Mucosa of descending colon (tissue), 3 donors: ENCODE data around the gene MUS81. TPM values are rescaled to one million over a fixed set of nuclear protein-coding genes. Genes with fewer than 3 reads are reported as not detected.
A peak's percentile ranks its signal among the peaks of the same experiment; 100 is the strongest.

Experiments used
- ATAC-seq: fragments of 200-7000 bp; cut with Tn5 transposase; one replicate; pipeline ENCODE4 v1.9.1; 2020; ENCODE audit warnings: mild to moderate bottlenecking, moderate library complexity
- DNase-seq, 3 donors: peaks; one replicate each; pipeline ENCODE4 v3.0.0-alpha.2; 2020
- H3K36me3 ChIP-seq: fragments of 200-600 bp; one replicate; pipeline ENCODE4 v1.8.0; 2021; ENCODE audit warnings: low read depth, mild to moderate bottlenecking
- H3K4me1 ChIP-seq: fragments of 200-600 bp; one replicate; pipeline ENCODE4 v1.8.0; 2021; ENCODE audit warnings: low read depth, mild to moderate bottlenecking
- H3K4me3 ChIP-seq: fragments of 200-600 bp; one replicate; pipeline ENCODE4 v1.8.0; 2021; ENCODE audit warnings: mild to moderate bottlenecking
- H3K9me3 ChIP-seq: fragments of 200-600 bp; one replicate; pipeline ENCODE4 v1.8.0; 2021; ENCODE audit warnings: mild to moderate bottlenecking
- intact Hi-C, 2 donors: fragments of 100-400 bp; cut with DNase I in 1 of 2; cut with micrococcal nuclease in 1 of 2; formaldehyde crosslinking; loops; one replicate each; pipeline versions ENCODE4 v1.11.0 to v1.11.1; 2022; cut with DNase I, micrococcal nuclease
- total RNA-seq, 3 donors: library from RNA; stranded (reverse); fragmentation: NEBNext Ultra II Directional in 2 of 3; extraction: Animal tissue kit (Norgen Biotek cat#: 25700) in 2 of 3; gene quantifications; one replicate each; pipeline versions ENCODE4 v1.2.1 to v1.2.4, GENCODE V29; 2021 to 2023
- TF ChIP-seq, protein P1 (sequence below): fragments of 200-600 bp; IDR thresholded peaks from one replicate; pipeline ENCODE4 v1.8.0; 2022; ENCODE audit warnings: antibody characterized with exemption, mild to moderate bottlenecking
- donor health status: DM: no; HTN: no; CAD: no; lungs with moderate emphysema.
- donor health status: DM: no; HTN: no; CAD: no.
- donor health status: DM: no; HTN: yes; CAD: no.

MUS81 gene
- total RNA-seq, 3 donors from 2014 or later = 48.0 to 81.8 (median 58.7) TPM

DNA sequence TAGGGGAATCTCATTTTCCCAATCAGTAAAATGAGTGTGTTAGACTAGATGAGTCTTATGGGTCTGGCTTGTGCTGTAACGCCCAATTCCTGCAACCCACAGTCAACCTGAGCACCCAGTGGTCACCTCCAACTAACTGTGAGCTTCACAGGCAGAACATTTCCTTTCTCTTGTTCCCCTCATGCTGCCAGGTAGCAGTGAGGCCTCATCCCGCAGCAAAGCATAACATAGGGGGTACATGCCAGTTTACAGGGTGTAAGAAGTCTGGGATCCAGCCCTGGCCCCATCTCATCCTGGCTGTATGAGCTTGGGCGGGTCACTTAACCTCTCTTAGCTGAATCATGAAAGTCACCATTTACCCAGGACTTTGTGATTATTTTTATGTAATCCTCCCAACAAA, 8.7 kb downstream of the MUS81 start:
- intact Hi-C loops = no loop called here
- peaks cover 7% of the 10 kb centered on the region for H3K4me1 ChIP-seq
- H3K36me3 ChIP-seq = peaks cover 4% of the 10 kb centered on the region
- no peak overlapping the region for H3K4me3 ChIP-seq
- TF ChIP-seq, protein P1, sequence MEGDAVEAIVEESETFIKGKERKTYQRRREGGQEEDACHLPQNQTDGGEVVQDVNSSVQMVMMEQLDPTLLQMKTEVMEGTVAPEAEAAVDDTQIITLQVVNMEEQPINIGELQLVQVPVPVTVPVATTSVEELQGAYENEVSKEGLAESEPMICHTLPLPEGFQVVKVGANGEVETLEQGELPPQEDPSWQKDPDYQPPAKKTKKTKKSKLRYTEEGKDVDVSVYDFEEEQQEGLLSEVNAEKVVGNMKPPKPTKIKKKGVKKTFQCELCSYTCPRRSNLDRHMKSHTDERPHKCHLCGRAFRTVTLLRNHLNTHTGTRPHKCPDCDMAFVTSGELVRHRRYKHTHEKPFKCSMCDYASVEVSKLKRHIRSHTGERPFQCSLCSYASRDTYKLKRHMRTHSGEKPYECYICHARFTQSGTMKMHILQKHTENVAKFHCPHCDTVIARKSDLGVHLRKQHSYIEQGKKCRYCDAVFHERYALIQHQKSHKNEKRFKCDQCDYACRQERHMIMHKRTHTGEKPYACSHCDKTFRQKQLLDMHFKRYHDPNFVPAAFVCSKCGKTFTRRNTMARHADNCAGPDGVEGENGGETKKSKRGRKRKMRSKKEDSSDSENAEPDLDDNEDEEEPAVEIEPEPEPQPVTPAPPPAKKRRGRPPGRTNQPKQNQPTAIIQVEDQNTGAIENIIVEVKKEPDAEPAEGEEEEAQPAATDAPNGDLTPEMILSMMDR = no peak
- no peak for ATAC-seq
- no peak for DNase-seq
- H3K9me3 ChIP-seq = no peaks in the 10 kb centered on the region

DNA sequence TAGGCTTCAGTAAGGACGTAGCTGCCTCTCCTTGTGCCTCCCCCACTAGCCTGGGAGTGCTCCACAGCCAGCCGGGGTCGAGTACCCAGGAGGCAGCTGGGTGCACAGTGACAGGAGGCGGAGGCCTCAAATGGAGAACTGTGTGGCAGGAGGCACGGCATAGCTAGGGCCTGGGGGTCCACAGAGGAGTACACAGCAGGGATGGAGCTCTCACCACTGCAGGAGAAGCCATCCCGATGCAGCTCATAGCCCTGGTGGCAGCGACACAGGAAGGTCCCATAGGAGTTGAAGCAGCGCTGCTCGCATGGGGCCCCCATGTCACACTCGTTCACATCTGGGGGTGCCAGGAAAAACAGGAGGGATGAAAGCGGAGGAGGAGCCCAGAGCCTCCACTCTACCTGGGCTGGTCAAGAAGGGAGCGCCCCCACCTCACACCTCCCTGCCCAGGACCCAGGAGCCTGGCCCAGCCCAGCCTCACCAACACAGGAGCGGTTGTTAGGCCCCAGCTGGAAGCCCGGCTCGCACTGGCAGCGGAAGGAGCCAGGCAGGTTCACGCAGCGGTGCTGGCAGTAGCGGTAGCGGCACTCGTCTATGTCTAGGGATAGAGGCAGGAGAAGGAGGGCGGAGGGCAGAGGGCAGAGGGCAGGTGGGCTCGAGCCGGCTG, 9.5 kb downstream of the MUS81 start:
- Histone ChIP-seq H3K4me1 (peaks cover 10% of the 10 kb centered on the region), H3K36me3 (peaks cover 4% of the 10 kb centered on the region), H3K9me3 (no peaks in the 10 kb centered on the region), H3K4me3 (no peak overlapping the region)
- peak in 1 of 3 donors; percentile 43 for DNase-seq
- intact Hi-C loops = no loop called here
- TF ChIP-seq, protein P1 = no peak
- ATAC-seq = no peak

DNA sequence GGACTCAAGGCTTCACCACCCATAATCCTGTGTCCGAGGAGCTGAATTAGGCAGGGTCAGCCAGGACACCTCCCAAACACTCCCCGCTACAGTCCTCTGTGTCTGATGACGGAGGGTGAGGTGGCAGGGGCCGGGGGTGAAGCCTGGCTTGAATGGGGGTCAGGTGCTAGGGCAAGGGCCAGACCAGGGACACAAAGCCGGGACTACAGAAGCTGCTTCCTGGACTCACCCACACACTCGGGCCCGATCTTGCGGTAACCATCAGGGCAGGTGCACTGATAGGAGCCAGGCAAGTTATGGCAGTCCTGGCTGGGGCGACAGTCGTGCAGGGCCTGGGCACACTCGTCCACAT, 10.1 kb downstream of the MUS81 start:
- DNase-seq = no peak
- intact Hi-C loops = no loop called here
- Histone ChIP-seq H3K36me3 (peaks cover 4% of the 10 kb centered on the region), H3K4me1 (peaks cover 10% of the 10 kb centered on the region), H3K9me3 (no peaks in the 10 kb centered on the region), H3K4me3 (no peak overlapping the region)
- TF ChIP-seq, protein P1 = no peak
- no peak for ATAC-seq

DNA sequence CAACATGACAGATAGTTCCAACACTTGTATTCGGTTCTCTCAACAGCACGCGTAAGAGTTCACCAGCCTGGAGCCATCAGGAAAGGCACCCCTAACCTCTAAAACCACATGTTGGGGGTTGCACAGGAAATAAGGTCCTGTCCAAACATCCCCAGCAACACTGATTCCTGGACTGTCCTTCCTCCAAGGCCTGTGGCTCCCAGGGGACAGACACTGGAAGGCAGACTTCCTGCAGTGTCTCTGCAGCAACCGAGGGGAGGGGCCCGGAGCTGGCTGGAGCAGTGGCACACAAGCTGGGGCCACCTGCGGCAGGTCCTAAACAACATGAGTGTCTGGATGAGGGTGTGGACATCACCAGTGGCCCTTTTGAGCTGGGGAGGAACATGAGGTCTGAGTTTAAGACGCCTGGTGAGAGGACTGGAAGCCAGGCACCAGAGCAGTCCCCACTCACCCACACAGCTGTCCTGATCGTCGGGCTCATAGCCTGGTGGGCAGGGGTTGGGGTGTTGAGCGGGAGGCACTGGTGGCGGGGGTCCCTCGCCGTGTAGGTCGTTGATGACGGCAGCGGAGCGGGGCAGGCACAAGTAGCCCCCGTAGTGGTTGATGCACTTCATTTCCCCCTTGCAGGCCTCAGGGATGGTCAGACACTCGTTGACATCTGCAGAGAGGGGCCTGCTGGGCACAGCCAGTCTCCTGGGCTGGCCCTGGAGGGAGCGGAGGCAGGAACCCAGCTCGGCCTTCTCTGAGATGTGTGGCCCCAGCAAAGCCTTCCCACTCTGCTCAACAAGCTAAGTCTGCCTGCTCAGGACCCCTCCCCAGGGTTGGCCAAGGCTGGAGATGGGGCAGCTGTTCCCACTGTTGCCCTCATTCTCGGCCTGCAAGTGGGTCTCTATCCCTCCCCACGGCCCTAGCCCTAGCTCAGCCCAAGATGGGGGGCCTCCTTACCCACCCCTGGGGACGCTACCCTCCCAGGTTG, 10.8 kb downstream of the MUS81 start:
- Histone ChIP-seq H3K4me3 (no peak overlapping the region), H3K9me3 (no peaks in the 10 kb centered on the region), H3K36me3 (peaks cover 4% of the 10 kb centered on the region), H3K4me1 (peaks cover 10% of the 10 kb centered on the region)
- DNase-seq (peak in 2 of 3 donors; percentile 28 to 58), ATAC-seq (no peak)
- TF ChIP-seq, protein P1 = no peak
- intact Hi-C loops = no loop called here

DNA sequence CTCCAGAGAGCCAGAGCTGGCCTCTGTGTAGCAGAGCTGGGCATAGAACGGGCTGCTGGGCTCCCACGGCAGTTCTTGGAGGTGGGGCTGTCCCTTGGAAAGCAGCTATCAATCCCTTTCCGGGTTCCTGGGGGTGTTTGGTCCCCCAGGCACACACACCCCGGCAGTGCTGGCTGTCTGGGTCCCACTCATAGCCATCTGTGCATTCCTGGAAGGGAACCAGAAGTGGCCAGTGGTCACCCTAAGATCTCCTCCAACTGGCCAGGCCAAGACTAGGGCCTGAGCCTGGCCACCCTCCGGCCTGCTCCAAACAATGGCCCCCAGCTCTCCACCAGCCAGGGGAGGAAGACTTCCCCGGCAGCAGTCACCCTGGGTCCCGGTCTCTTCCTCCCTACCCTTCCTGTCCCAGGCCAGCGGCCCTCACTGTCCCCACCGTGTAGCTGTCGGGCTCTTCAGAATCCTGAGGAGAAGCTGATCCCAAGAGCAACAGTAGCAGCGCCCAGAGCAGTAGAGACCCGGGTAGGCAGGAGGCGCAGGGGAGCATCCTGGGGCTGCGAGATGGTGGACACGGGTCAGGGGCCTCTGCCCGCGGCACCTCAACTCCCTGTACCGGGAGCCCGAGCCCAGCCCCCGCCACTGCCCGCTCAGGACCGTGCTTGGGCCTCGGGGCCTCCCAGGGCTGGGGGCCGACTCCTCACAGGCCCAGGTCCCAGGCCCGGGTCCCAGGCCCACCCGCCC, 11.7 kb downstream of the MUS81 start:
- DNase-seq = peak in 2 of 3 donors; percentile 54 to 58
- peaks cover 10% of the 10 kb centered on the region for H3K4me1 ChIP-seq
- TF ChIP-seq, protein P1 = no peak
- no peak overlapping the region for H3K4me3 ChIP-seq
- intact Hi-C loops = no loop called here
- no peaks in the 10 kb centered on the region for H3K9me3 ChIP-seq
- ATAC-seq = no peak
- peaks cover 4% of the 10 kb centered on the region for H3K36me3 ChIP-seq
